Measurements from ENCODE around the gene IRF2BPL.
A peak's percentile ranks its signal among the peaks of the same experiment; 100 is the strongest.

Gene IRF2BPL

DNA sequence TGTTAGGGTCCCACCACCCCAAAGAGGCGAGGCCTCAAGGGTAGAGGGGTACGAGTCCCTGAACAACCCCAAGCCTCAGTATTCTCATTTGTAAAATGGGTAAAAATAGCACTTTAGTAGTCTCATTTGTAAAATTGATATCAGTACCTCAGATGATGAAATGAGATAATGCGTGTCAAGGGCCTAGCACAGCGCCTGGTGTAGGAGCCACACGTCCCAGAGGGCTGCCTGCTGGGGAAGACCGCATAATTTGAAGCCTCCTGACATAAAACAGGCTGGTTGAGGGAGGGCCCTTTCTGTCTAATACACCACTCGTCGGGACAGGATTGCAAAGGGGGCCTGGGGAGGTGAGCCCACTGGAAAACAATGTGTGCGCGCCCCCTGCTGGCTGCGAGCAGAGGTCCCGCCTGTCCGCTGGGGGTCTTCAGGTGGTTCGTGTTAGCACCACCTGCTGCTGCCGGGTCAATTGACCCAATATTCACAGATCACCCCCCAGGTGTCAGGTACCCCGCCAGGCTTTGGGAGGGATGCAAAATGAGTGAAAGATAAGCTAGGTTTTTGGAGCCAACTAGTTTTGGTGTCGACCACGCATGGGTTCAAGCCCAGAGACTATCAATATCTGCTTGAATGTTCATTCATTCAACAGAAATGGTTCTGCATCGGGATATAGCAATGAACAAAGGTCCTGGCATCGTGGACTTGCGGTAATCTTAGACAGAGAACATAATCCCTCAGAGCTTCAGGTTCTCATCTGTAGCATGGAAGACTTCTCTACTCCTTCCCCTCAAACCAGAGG, 24.7 kb upstream of the IRF2BPL start:
- peak; percentile 82 for DNase-seq

GRCh38 chr14:77052281-77053044, 24.0 kb upstream of the IRF2BPL start:
- no peak for DNase-seq

GRCh38 chr14:77051116-77051515, 22.6 kb upstream of the IRF2BPL start:
- DNase-seq = no peak

DNA sequence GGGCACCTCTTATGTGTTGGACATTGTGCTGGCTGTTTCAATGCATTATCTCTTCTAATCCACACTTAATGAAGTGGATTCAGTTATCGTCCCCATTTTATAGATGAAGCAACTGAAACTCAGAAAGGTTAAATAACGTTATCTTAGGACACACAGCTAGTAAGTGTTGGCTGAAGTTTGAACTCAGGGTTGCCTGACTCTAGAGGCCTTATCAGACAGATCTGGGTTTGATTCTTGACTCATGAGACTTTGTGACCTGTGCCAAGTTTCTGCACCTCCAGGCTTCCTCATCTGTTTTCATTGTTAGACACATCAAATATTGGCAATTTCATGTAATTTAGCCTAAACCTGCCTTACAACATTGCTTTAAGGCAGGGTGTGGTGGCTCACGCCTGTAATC, 18.2 kb upstream of the IRF2BPL start:
- no peak for DNase-seq

DNA sequence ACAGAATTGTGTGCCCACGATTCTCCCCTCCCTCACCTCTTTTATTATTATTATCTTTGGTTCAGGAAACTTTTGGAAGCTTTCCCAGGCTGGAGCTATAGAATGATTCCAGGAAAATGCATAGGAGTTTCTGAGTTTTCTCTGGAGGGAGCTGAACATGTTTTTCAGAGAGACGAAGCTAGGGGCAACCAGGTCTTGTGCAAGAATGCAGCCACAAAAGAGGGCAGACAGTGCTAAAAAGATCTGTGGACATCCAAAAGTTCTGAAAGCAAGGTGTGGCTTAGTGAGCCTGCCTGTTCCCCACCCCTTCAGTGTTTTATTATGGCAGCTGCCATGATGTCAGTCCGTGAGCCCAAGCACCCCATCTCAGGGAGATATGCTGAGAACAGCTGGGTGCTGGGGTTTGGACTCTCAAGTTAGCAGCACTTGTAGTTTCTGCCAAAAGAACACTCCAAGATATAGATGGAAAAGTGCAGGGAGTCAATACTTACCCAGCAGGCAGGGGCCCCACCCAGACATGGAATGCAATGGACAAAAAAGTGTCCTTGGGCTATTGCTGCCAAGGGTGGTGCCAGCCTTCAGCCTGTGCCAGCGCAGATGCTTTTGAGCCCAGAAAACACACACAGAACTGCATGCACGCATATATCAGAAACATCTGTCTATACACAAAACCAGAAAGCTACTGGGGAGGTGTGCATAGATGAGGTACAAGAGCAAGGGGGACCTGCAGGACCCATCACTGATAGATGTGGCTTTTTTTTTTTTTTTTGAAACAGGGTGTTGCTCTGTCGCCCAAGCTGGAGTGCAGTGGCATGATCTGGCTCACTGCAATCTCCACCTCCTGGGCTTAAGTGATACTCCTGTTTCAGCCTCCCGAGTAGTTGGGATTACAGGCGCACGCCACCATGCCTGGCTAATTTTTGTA, 17.0 kb upstream of the IRF2BPL start:
- peak; percentile 75 for DNase-seq

DNA sequence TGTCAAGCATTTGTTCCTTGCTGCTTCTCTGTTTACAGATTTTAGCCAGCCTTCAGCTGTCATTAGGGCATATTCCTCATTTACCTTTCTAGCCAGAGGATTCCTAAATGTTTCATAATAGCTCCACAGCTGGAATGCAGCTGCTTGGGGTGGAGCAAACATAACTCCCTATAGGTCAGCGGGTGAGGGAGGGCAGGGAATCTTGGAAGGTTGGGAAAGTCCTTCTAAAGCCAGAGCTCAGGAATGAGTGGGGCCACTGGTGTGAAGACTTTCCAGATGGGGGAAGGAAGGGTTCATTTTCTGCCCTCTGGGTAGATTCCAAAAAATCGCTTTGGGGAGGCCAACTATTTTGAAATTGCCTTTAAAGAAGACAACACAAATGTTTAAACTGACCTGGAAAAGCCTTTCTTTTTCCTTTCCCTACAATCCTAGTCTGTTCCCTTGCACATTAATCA, 16.3 kb upstream of the IRF2BPL start:
- DNase-seq = peak; percentile 86

GRCh38 chr14:77043984-77044485, 15.5 kb upstream of the IRF2BPL start:
- DNase-seq = no peak

DNA sequence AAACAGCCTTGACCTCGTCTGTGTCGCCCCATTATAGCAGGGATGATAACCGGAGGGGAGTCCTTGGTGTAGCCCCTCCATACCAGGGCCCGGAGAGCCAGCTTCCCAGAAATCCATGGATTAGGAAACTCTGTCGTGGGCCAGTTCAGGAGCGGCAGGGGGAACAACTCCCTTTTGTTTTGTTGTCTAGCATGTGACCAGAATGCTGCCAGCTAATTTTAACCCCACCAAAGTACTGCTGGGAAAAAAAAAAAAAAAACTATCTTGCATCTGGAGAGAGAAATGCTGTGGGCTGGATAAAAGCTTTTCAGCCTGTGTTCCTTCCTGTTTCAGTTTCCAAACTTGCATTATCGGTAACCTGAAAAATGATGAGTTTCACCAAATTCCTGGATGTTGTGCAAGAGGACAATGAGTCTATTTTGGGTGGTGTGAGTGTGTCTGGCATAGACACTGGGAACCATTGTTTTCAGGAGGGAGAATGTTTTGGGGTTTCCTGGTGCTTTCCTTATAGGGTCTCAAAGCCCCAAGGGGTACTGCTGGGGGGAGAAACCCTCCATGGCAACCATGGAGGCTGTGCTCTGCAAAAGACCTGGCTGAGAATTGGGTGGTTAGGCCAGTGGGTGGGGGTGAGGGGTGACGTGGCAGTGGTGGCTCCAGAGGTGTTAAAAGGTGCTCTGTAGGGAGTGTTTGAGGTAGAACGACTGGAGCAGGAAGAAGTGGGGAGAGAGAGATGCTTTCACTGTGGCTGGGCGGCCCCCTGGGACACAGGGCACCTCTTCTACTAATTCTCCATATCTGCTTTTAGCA, 14.9 kb upstream of the IRF2BPL start:
- DNase-seq = peak; percentile 95

- DNase-seq = peak; percentile 98
Measured at GRCh38 chr14:77041881-77042545, 13.5 kb upstream of the IRF2BPL start.

DNA sequence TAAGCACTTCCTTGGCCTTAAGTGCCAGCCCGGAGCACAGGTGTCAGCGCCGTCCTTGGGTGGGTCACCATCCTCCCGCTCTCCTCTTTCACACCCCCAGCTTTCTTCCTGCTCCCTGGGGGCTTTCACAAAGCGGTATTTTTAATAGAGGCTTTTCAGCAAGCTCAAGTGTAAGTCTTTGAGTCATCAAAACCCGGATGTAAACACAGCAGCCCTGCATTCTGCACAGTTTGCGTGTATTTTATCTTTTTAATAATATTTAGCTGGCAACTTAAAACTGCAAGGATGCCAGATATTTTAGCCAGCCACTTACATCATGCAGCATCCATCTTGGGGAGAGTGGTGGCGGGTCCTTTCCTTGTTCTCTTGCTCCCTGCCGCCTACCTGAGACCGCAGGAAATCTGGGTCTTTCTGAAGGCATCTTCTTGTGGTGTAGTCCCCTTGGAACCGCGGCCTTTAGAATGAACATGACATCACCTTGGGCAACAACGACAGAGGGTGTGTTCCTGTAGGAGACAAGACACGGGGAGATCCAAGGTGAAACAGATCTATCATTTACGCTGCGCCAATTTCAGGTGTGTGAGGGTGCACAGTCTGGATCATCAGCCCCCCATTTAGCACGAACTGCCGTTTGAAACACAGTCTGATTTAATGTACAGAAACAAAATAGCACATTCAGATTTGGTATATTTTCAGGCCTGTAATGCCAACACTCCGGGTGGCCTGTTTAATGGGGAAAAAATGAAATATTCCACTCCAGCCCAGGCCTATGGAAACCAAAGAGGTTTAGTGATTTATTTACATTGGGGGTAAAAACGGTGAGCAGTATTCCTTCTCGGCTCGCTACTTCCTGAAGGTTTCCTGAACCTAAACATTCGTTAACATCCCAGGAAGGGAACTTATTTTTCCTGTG, 12.5 kb upstream of the IRF2BPL start:
- peak; percentile 88 for DNase-seq

GRCh38 chr14:77040059-77040740, 11.7 kb upstream of the IRF2BPL start:
- DNase-seq = peak; percentile 100

DNA sequence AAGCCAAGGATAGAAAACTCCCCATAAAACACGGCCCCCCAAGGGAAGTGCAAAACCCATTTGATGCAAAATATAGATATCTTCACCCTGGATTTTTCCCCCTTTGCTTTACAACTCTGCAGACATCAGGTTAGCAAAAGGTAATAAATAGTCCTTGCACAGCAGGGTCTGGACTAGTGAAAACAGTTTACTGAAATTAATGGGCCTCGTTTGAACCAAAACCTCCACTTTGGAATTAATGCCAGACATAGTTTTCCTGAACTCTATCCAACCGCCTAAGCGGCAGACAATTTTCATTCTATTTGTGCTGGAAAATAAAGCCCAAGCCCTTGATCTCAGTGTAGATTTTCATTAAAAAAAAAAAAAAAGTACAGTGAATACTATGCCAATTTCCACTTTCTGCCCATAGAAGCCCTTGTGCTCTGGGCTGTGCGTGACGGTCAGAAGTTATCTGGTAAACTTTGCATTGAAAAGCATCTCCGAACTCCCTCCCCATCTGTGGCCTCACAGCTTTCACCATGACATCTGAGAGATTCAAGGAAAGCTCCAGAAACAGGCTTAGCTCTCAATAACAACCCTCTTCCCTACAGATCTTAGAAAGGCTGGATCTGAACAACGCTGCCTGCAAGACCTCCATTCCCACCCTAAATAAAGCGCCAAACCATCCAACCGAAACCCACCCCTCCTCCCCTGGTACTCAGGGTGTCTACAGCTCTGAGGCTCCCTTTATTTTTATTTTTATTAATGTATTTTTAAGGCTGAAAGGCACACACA, 11.0 kb upstream of the IRF2BPL start:
- DNase-seq = peak; percentile 89

DNA sequence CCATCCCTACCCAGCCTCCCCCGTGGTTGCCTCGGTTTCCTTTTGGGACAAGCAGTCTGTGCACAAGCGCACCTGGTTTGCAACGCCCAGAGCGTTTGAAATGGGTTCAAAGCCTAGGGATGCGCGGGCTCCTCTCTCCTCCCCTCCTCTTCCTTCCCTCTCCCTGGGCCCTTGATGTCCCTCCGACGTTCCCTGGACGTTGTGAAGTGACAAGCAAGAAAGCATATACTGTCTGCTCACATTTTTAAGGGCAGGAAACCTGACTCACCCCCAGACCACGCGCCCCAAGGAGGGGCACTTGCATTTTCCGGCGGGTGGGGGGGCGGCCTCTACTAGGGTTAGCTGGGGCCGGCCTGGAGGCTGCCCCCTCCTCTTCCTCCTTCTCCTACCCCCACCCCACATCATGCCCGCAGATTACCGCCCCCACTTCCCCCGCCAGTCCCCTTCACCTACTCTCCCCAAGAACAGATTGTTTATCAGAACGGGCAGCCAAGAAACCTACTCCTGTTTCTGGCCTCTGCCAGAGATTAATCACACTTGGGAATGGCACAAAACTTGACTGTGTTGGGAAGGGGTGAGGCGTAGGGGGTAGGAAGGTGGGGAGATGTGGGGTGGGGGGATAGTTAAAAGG, 9.5 kb upstream of the IRF2BPL start:
- no peak for DNase-seq

- no peak for DNase-seq
Measured at GRCh38 chr14:77037215-77037937, 8.9 kb upstream of the IRF2BPL start.

DNA sequence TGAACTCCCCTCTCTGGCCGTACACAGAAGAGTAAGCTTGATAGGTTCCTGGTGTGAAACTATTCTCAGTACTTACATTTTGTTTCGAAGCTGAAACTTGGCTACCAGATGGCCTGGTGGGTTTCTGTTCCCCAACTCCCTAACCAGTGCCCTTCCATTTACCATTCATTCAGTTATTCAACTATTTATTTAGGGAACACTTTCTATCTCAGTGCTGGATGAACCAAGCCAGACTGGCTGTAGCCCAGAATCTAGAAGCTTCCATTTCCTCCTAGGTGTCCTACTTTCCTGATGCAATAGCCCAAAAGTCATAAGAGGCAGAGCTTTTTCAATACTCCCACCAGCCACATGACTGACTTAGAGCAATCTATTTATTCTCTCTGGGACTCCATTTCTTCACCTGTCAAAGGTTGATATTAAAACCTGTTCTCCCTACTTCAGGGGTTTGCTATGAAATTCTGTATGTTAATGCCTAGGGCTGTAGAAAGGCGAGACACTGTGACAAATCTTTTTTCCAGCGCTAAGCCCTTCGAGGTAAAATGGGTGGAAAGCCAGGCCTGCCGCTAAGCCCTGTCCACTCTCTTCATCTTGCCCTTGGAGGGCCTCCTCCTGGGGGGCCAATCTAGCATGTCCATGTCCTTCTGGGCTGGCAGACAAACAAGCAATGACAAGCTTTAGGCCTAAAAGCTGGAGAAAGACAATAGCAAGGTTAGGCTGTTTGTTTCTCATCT, 8.1 kb upstream of the IRF2BPL start:
- DNase-seq = no peak

DNA sequence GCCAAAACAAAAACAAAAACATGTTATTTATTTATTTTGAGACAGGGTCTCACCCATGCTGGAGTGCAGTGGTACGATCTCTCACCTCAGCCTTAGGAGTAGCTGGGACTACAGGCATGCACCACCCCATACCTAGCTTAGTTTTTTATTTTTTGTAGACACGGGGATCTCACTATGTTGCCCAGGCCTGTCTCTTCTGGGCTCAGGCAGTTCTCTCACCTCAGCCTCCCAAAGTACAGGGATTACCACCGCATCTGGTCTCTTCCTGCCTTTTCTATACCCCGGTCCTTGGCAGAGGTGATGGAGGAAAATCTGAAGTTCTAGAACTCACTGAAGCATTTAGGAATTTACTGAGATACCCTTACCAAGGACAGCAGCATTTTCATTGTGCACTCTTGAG, 6.8 kb upstream of the IRF2BPL start:
- no peak for DNase-seq
